BLaER1 treated with 17β-estradiol and CSF1 and Interleukin-3, amounts not matched to agents 10 nM and 100 nM (cell line): ENCODE results near the gene MOCS2.
A peak's percentile ranks its signal among the peaks of the same experiment; 100 is the strongest.

Experiments used
- H3K27ac ChIP-seq, 11 experiments: shearing (Covaris generic); formaldehyde crosslinking; 2 replicates each; pipeline ENCODE4 v1.8.1; 2022
- H3K27me3 ChIP-seq, 11 experiments: shearing (Covaris generic); formaldehyde crosslinking; 2 replicates each; pipeline ENCODE4 v1.8.1; 2022
- H3K36me3 ChIP-seq, 11 experiments: shearing (Covaris generic); formaldehyde crosslinking; 2 replicates each; pipeline ENCODE4 v1.8.1; 2022
- H3K4me1 ChIP-seq, 10 experiments: shearing (Covaris generic); formaldehyde crosslinking; 2 replicates each; pipeline ENCODE4 v1.8.1; 2022
- H3K4me2 ChIP-seq, 11 experiments: shearing (Covaris generic); formaldehyde crosslinking; 2 replicates each; pipeline ENCODE4 v1.8.1; 2022
- H3K4me3 ChIP-seq, 10 experiments: shearing (Covaris generic); formaldehyde crosslinking; 2 replicates each; pipeline ENCODE4 v1.8.1; 2022
- H3K9ac ChIP-seq, 11 experiments: shearing (Covaris generic); formaldehyde crosslinking; 2 replicates each; pipeline ENCODE4 v1.8.1; 2022
- H3K9me3 ChIP-seq, 11 experiments: shearing (Covaris generic); formaldehyde crosslinking; replicated peaks in 1 of 11; 2 replicates each; pipeline ENCODE4 v1.8.1; 2022
- H4K20me1 ChIP-seq, 11 experiments: shearing (Covaris generic); formaldehyde crosslinking; 2 replicates each; pipeline ENCODE4 v1.8.1; 2022
- Cebpa-rat ChIP-seq, 11 experiments: shearing (Covaris generic); IDR thresholded peaks; 2 replicates each; pipeline ENCODE4 v1.8.1; 2022

The MOCS2 gene

DNA sequence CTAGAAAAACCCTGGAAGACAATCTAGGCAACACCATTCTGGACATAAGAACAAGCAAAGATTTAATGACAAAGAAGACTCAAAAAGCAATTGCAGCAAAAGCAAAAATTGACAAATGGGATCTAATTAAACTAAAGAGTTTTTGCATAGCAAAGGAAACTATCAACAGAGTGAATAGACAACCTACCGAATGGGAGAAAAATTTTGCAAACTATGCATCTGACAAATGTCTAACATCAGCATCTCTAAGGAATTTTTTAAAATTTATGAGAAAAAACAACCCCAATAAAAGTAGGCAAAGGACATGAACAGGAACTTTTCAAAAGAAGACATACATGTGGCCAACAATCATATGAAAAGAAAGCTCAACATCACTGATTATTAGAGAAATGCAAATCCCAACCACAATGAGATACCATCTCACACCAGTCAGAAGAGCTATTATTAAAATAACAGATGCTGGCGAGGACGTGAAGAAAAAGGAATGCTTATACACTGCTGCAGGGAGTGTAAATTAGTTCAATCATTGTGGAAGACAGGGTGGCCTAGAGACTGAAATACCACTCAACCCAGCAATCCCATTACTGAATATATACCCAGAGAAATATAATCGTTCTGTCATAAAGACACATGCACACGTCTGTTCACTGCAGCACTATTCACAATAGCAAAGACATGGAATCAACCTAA lies 3.8 kb downstream of the MOCS2 start:
- Histone ChIP-seq H3K27ac (no peak overlapping the region), H3K4me2 (no peak overlapping the region)
- no peak for TF ChIP-seq Cebpa-rat (IDR thresholded peaks at IDR 0.05)

GRCh38 chr5:53100606-53101005 lies 9.0 kb downstream of the MOCS2 start:
- Histone ChIP-seq H3K27me3 (no peaks in the 10 kb centered on the region), H3K36me3 (peaks cover 0 to 27% (median 9%) of the 10 kb centered on the region in 11 experiments; a peak in 11 of 22 replicates), H3K4me3 (no peak overlapping the region), H4K20me1 (no peaks in the 10 kb centered on the region; a peak in 1 of 22 replicates), H3K9ac (no peak overlapping the region), H3K27ac (no peak overlapping the region), H3K4me1 (0 out of 20 replicates have a peak, but pooled peaks cover 0 to under 1% (median 0%) of the 10 kb centered on the region in 10 experiments), H3K9me3 (no peaks in the 10 kb centered on the region), H3K4me2 (no peak overlapping the region)
- no peak for TF ChIP-seq Cebpa-rat (IDR thresholded peaks at IDR 0.05)

More for the DNA sequence above, 3.8 kb downstream of the MOCS2 start:
- no peaks in the 10 kb centered on the region for H4K20me1 ChIP-seq
- H3K36me3 ChIP-seq: peaks cover 0 to 8% (median 0%) of the 10 kb centered on the region in 11 experiments; a peak in 4 of 22 replicates
- H3K27me3 ChIP-seq: no peaks in the 10 kb centered on the region
- H3K9me3 ChIP-seq: no peaks in the 10 kb centered on the region
- no peak overlapping the region for H3K9ac ChIP-seq
- no peak overlapping the region for H3K4me3 ChIP-seq
- peaks cover 0 to 14% (median 6%) of the 10 kb centered on the region in 10 experiments; a peak in 7 of 20 replicates for H3K4me1 ChIP-seq

DNA sequence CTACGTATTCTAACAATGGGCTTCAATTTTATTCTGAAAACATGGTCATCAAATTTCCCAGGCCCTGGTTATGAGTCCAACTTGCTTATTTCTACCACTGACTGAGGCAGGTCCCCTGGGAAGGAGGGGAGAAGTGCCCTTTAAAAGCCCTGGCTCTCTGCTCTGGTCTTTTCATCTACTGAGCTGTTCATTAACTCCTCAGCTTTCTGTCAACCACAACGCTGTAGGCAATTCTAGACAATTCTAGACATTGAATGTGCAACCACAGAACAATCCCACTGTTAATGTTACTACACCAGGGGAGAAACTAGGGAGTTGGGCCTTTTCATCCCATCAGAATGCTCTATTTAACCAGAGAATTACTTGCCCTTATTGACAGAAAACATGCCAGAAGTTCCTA lies 10.0 kb downstream of the MOCS2 start:
- Histone ChIP-seq H3K9ac (no peak overlapping the region), H3K4me1 (peaks cover 0 to 7% (median 0%) of the 10 kb centered on the region in 10 experiments; a peak in 2 of 20 replicates), H3K9me3 (no peaks in the 10 kb centered on the region), H3K4me3 (no peak overlapping the region), H3K36me3 (peaks cover 0 to 27% (median 9%) of the 10 kb centered on the region in 11 experiments; a peak in 11 of 22 replicates), H3K27ac (no peak overlapping the region), H4K20me1 (no peaks in the 10 kb centered on the region; a peak in 1 of 22 replicates), H3K27me3 (no peaks in the 10 kb centered on the region), H3K4me2 (no peak overlapping the region)
- TF ChIP-seq Cebpa-rat (IDR thresholded peaks at IDR 0.05): no peak

GRCh38 chr5:53095931-53096525 lies 13.5 kb downstream of the MOCS2 start:
- no peak overlapping the region for H3K9ac ChIP-seq
- H3K4me3 ChIP-seq: no peak overlapping the region
- H3K27ac ChIP-seq: no peak overlapping the region
- H3K4me1 ChIP-seq: peaks cover 0 to 7% (median 0%) of the 10 kb centered on the region in 10 experiments; a peak in 2 of 20 replicates
- H3K4me2 ChIP-seq: no peak overlapping the region
- H4K20me1 ChIP-seq: no peaks in the 10 kb centered on the region; a peak in 1 of 22 replicates
- peaks cover 0 to 25% (median 9%) of the 10 kb centered on the region in 11 experiments; a peak in 11 of 22 replicates for H3K36me3 ChIP-seq
- H3K9me3 ChIP-seq: no peaks in the 10 kb centered on the region
- no peaks in the 10 kb centered on the region for H3K27me3 ChIP-seq
- TF ChIP-seq Cebpa-rat (IDR thresholded peaks at IDR 0.05): no peak

DNA sequence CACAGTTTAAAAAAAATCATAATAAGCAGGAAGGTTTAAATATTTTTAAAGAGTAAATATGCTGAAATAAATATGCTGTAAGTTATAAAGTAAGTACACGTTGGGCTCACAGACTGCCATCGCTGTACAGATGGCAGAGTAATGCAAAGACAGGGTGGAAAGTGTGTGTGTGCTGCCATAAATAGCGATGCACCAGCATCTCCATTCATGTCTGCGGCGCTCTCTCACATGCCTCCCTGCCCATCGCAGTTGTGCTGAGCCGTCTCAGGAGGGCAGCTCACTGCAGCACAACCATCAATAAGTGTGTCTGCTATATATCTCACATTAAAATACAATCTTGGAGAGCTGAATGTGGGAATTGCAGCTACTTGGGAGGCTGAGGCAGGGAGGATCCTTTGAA lies 14.3 kb downstream of the MOCS2 start:
- Histone ChIP-seq H3K27me3 (no peaks in the 10 kb centered on the region), H3K9ac (no peak overlapping the region), H3K27ac (no peak overlapping the region), H3K4me2 (no peak overlapping the region), H3K4me1 (peaks cover 0 to 8% (median 1%) of the 10 kb centered on the region in 10 experiments; a peak in 10 of 20 replicates), H3K4me3 (no peak overlapping the region), H3K9me3 (no peaks in the 10 kb centered on the region), H4K20me1 (no peaks in the 10 kb centered on the region; a peak in 1 of 22 replicates), H3K36me3 (peaks cover 0 to 19% (median 9%) of the 10 kb centered on the region in 11 experiments; a peak in 10 of 22 replicates)
- TF ChIP-seq Cebpa-rat (IDR thresholded peaks at IDR 0.05): no peak

DNA sequence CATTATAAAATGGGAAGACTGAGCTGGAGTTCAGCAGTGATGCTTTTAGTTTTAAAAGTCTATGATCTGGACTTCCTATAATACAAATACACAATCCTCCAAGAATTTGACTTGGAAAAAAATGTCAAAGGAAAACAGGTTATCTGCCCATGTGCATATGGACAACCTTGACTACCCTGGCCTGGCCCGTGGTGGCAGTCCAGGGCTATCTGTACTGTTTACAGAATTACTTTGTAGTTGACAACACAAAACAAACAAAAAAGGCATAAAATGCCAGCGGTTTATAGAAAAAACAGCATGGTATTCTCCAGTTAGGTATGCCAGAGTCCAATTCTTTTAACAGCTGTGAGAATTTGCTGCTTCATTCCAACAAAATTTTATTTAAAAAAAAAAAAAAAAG lies 17.3 kb downstream of the MOCS2 start:
- no peaks in the 10 kb centered on the region for H3K27me3 ChIP-seq
- no peak for TF ChIP-seq Cebpa-rat (IDR thresholded peaks at IDR 0.05)
- no peaks in the 10 kb centered on the region for H3K9me3 ChIP-seq
- H3K4me3 ChIP-seq: no peak overlapping the region
- no peak overlapping the region for H3K27ac ChIP-seq
- no peak overlapping the region for H3K4me2 ChIP-seq
- no peak overlapping the region for H3K9ac ChIP-seq
- no peaks in the 10 kb centered on the region; a peak in 1 of 22 replicates for H4K20me1 ChIP-seq
- peaks cover 0 to 4% (median 0%) of the 10 kb centered on the region in 11 experiments; a peak in 2 of 22 replicates for H3K36me3 ChIP-seq
- H3K4me1 ChIP-seq: peaks cover 6 to 22% (median 12%) of the 10 kb centered on the region in 10 experiments; a peak in 15 of 20 replicates

GRCh38 chr5:53091289-53091688 lies 18.3 kb downstream of the MOCS2 start:
- Histone ChIP-seq H3K9me3 (no peaks in the 10 kb centered on the region), H3K4me2 (no peak overlapping the region), H3K27me3 (no peaks in the 10 kb centered on the region), H3K4me1 (peaks cover 6 to 22% (median 12%) of the 10 kb centered on the region in 10 experiments; a peak in 15 of 20 replicates), H3K27ac (no peak overlapping the region), H3K4me3 (no peak overlapping the region), H4K20me1 (no peaks in the 10 kb centered on the region), H3K36me3 (peaks cover 0 to 8% (median 0%) of the 10 kb centered on the region in 11 experiments; a peak in 1 of 22 replicates), H3K9ac (no peak overlapping the region)
- no peak for TF ChIP-seq Cebpa-rat (IDR thresholded peaks at IDR 0.05)

GRCh38 chr5:53090229-53090628 lies 19.3 kb downstream of the MOCS2 start:
- Histone ChIP-seq H3K9me3 (no peaks in the 10 kb centered on the region), H4K20me1 (no peaks in the 10 kb centered on the region), H3K9ac (no peak overlapping the region), H3K27ac (no peak overlapping the region), H3K4me1 (peaks cover 5 to 18% (median 12%) of the 10 kb centered on the region in 10 experiments; a peak in 15 of 20 replicates), H3K4me3 (no peak overlapping the region), H3K36me3 (peaks cover 0 to 8% (median 0%) of the 10 kb centered on the region in 11 experiments; a peak in 1 of 22 replicates), H3K4me2 (peak overlapping the region in 9 of 11 experiments; percentile 12 to 46 (median 24); a peak in 9 of 22 replicates), H3K27me3 (no peaks in the 10 kb centered on the region)
- no peak for TF ChIP-seq Cebpa-rat (IDR thresholded peaks at IDR 0.05)

DNA sequence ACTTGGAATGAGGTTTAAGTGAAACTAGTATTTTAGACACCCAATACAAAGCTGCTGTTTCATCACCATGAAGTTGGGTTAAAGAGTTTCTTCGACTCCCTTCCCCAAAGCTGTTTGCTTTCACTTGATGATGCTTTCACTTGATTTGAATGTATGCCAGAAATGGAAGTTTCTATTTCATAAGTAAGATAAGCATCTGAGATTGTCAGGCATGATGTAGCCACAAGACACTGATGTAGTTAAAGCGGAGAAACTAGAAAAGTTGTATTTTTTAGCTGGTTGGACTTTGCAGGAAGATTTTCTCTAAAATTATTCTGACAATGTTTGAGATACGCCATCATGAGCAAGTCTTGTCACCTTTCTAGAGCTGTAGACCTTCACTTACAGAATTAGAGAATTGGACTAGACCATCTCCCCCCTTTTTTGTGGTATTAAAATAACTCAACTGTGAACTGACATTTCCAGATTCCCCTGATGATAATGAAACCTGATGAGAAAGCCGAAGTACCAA lies 20.0 kb downstream of the MOCS2 start:
- Histone ChIP-seq H3K27ac (no peak overlapping the region), H3K9ac (no peak overlapping the region), H3K27me3 (no peaks in the 10 kb centered on the region), H3K36me3 (peaks cover 0 to 8% (median 0%) of the 10 kb centered on the region in 11 experiments; a peak in 1 of 22 replicates), H3K4me2 (peak overlapping the region in 10 of 11 experiments; percentile 12 to 46 (median 27); a peak in 19 of 22 replicates), H3K9me3 (no peaks in the 10 kb centered on the region), H3K4me3 (no peak overlapping the region), H3K4me1 (peaks cover 4 to 15% (median 12%) of the 10 kb centered on the region in 10 experiments; a peak in 14 of 20 replicates), H4K20me1 (no peaks in the 10 kb centered on the region)
- TF ChIP-seq Cebpa-rat (IDR thresholded peaks at IDR 0.05): no peak
